ENCODE measurements around the gene SDK1.

SDK1 gene

GRCh38 chr7:4244041-4244440 is 943.0 kb downstream of the SDK1 start:
- TF ChIP-seq, protein P1, sequence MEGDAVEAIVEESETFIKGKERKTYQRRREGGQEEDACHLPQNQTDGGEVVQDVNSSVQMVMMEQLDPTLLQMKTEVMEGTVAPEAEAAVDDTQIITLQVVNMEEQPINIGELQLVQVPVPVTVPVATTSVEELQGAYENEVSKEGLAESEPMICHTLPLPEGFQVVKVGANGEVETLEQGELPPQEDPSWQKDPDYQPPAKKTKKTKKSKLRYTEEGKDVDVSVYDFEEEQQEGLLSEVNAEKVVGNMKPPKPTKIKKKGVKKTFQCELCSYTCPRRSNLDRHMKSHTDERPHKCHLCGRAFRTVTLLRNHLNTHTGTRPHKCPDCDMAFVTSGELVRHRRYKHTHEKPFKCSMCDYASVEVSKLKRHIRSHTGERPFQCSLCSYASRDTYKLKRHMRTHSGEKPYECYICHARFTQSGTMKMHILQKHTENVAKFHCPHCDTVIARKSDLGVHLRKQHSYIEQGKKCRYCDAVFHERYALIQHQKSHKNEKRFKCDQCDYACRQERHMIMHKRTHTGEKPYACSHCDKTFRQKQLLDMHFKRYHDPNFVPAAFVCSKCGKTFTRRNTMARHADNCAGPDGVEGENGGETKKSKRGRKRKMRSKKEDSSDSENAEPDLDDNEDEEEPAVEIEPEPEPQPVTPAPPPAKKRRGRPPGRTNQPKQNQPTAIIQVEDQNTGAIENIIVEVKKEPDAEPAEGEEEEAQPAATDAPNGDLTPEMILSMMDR (conservative IDR thresholded peaks at IDR 0.05; ENCODE audit: low read depth) = no peak
- POLR2A ChIA-PET (ENCODE audit: low non-redundant PET) = no interaction called here
- DNase-seq (ENCODE audit: low spot score) = no peak
- CTCF ChIA-PET = no interaction called here
- H3K27ac ChIP-seq = no peak overlapping the region

DNA sequence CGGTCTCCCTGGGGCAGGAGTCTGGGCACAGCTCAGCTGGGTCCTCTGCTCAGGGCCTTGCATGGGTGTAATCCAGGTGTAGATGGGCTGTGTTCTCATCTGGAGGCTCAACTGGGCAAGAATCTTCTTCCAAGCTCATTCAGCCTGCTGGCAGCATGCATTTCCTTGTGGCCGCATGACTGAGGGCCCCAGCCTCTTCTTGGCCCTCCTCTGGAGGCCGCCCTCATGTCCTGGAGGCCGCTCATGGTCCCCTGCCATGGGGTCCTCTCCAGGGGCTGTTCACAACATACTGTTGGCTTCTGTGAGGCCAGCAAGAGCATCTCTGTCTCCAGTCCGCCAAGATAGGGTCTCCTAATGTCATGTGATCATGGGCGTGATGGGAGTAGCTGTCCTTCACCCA is 943.6 kb downstream of the SDK1 start:
- ChIA-PET POLR2A (ENCODE audit: low non-redundant PET) (no interaction called here), CTCF (no interaction called here)
- H3K27ac ChIP-seq = no peak overlapping the region
- TF ChIP-seq, protein P1 (conservative IDR thresholded peaks at IDR 0.05; ENCODE audit: low read depth) = no peak
- no peak for DNase-seq (ENCODE audit: low spot score)

DNA sequence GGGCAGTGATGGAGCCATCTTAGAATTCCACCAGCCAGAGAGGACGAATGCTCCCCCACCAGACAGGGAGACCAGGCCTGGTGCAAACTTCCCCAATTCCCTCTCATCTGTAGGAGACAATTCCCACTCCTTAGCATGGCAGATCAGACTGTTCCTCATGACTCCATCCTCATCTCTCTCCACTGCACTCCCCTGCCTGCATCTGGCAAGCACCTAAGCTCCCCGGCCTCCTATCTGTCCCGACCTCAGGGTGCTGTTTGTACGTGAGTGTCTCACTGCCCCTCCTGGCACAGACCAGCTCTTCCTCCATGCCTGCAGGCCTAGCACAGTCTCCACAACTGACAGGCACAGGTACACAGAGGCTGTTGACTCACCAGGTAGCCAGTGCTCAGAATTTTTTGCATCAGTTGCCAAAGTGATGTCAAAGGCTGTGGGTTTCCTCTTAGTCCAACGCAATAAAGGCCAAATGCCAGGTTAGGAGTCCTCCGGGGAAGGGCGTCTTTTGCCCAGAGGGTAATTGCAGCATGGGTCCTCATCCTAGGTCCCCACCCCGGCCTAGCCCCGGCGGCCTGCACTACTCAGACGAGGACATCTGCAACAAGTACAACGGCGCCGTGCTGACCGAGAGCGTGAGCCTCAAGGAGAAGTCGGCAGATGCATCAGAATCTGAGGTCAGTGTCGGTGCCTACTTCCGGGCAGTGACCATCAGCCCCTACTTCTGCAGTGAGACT is 944.2 kb downstream of the SDK1 start:
- POLR2A ChIA-PET (ENCODE audit: low non-redundant PET) = no interaction called here
- no peak overlapping the region for H3K27ac ChIP-seq
- TF ChIP-seq, protein P1 (conservative IDR thresholded peaks at IDR 0.05; ENCODE audit: low read depth) = no peak
- DNase-seq (ENCODE audit: low spot score) = no peak
- CTCF ChIA-PET = interaction anchor here (0.5 to 0.7 kb wide), 2 partner anchors 16 to 59 kb away, joined by 3 to 6 read pairs; no protein-coding TSS in a partner anchor

DNA sequence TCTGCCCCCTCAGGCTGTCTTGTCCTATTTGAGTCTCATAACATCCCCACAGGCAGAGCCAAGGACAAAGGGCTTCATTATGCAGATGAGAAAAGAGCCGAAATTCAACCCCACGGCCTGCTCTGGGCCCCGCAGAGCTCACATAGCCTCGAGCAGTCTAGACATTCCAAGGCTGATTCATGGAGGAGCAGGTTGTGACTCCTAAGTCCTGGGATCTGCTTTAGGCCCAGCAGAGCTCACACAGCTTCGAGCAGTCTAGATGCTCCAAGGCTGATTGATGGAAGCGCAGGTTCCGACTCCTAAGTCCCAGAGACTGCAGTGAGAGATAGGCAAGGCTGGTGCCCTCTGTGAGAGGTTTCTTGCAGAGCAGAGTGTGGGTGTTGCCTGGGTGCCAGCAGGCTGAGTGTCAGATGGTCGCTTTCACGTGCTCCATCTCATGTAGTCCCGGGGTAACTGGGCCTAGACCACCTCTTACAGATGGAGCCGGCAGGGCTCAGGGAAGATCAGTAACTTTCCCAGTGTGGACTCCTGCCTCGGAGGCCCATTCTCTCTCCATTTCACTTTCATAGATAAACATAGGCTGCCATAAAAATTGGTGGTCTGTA is 944.9 kb downstream of the SDK1 start:
- TF ChIP-seq, protein P1 (conservative IDR thresholded peaks at IDR 0.05; ENCODE audit: low read depth) = no peak
- H3K27ac ChIP-seq = no peak overlapping the region
- ChIA-PET CTCF (interaction anchor here (0.5 to 0.7 kb wide), 2 partner anchors 16 to 58 kb away, joined by 3 to 6 read pairs; no protein-coding TSS in a partner anchor), POLR2A (ENCODE audit: low non-redundant PET) (no interaction called here)
- DNase-seq (ENCODE audit: low spot score) = peak; percentile 48

- TF ChIP-seq, protein P1 (conservative IDR thresholded peaks at IDR 0.05; ENCODE audit: low read depth) = no peak
- POLR2A ChIA-PET (ENCODE audit: low non-redundant PET) = no interaction called here
- H3K27ac ChIP-seq = no peak overlapping the region
- DNase-seq (ENCODE audit: low spot score) = no peak
- CTCF ChIA-PET = no interaction called here
Measured at GRCh38 chr7:4246536-4246935, 945.5 kb downstream of the SDK1 start.

- ChIA-PET POLR2A (ENCODE audit: low non-redundant PET) (no interaction called here), CTCF (no interaction called here)
- DNase-seq (ENCODE audit: low spot score) = no peak
- TF ChIP-seq, protein P1 (conservative IDR thresholded peaks at IDR 0.05; ENCODE audit: low read depth) = no peak
- H3K27ac ChIP-seq = no peak overlapping the region
Measured at GRCh38 chr7:4247106-4247876, 946.2 kb downstream of the SDK1 start.
